H1 (cell line): Measurements from ENCODE around the gene ANKH. TPM values are rescaled to one million over a fixed set of nuclear protein-coding genes. Genes with fewer than 3 reads are reported as not detected.

Experiments
- CTCF ChIA-PET: fragments of 300-600 bp; sonication (Branson Sonifier 250); formaldehyde crosslinking; loops from one replicate; lab custom pipeline; 2021; ENCODE audit not compliant: partially characterized antibody; lab: Charles Lee
- POLR2A ChIA-PET: fragments of 300-600 bp; sonication (Branson Sonifier 250); formaldehyde crosslinking; loops from one replicate; lab custom pipeline; 2021; ENCODE audit warnings: inconsistent platforms; ENCODE audit not compliant: partially characterized antibody; lab: Charles Lee
- DNase-seq, 2 experiments: peaks; one replicate each; pipeline versions ENCODE4 v3.0.0 to v3.0.0-alpha.2; 2010 to 2022; ENCODE audit warnings: low spot score in 2 of 2, low read depth in 1 of 2, mixed read lengths in 1 of 2
- FAIRE-seq: peaks from 2 replicates; lab custom pipeline; 2011; peaks lifted over from hg19 to GRCh38; lab: Jason Lieb, UNC
- H2AFZ ChIP-seq: 2 replicates; pipeline ENCODE4 v1.8.1; 2012; ENCODE audit warnings: low read length, inconsistent platforms
- H2AK5ac ChIP-seq: 2 replicates; pipeline ENCODE4 v1.6.1; 2013; ENCODE audit warnings: low read depth, low read length
- H2BK120ac ChIP-seq: replicated peaks from 2 replicates; pipeline ENCODE3; 2013; ENCODE audit warnings: low read depth, low read length, inconsistent platforms
- H2BK12ac ChIP-seq: 2 replicates; pipeline ENCODE4 v1.6.1; 2013; ENCODE audit warnings: low read depth, low read length
- H2BK15ac ChIP-seq: 2 replicates; pipeline ENCODE4 v1.6.1; 2013; ENCODE audit warnings: low read length
- H2BK20ac ChIP-seq: 2 replicates; pipeline ENCODE4 v1.6.1; 2013; ENCODE audit warnings: low read length
- H2BK5ac ChIP-seq: 2 replicates; pipeline ENCODE4 v1.6.1; 2013; ENCODE audit warnings: low read depth, low read length
- H3K14ac ChIP-seq: 2 replicates; pipeline ENCODE4 v1.6.1; 2013; ENCODE audit warnings: inconsistent platforms; ENCODE audit not compliant: insufficient read length
- H3K18ac ChIP-seq: 2 replicates; pipeline ENCODE4 v1.6.1; 2013; ENCODE audit warnings: low read length; ENCODE audit errors: extremely low read depth
- H3K23ac ChIP-seq: 2 replicates; pipeline ENCODE4 v1.6.1; 2013; ENCODE audit warnings: inconsistent platforms; ENCODE audit not compliant: insufficient read length
- H3K23me2 ChIP-seq: 2 replicates; pipeline ENCODE4 v1.6.1; 2013; ENCODE audit warnings: low read depth, low read length
- H3K27ac ChIP-seq: 2 replicates; pipeline ENCODE4 v1.6.1; 2011; ENCODE audit warnings: low read depth, low read length, inconsistent platforms
- H3K27me3 ChIP-seq, 4 experiments: replicated peaks in 1 of 4; 1 replicate in 1 of 4; 2 replicates in 3 of 4; pipeline versions ENCODE4 v1.6.1 to v1.8.1; 2011 to 2013; ENCODE audit warnings: low read length in 3 of 4, mild to moderate bottlenecking in 3 of 4, inconsistent platforms in 2 of 4, mixed read lengths in 2 of 4, moderate library complexity in 1 of 4; ENCODE audit not compliant: control insufficient read depth in 3 of 4, insufficient read depth in 3 of 4; ENCODE audit errors: extremely low read depth in 1 of 4
- H3K36me3 ChIP-seq, 4 experiments: 2 replicates each; pipeline versions ENCODE4 v1.6.1 to v1.8.1; 2011 to 2013; ENCODE audit warnings: mild to moderate bottlenecking in 4 of 4, low read length in 3 of 4, moderate library complexity in 2 of 4, control low read depth in 1 of 4, inconsistent platforms in 1 of 4; ENCODE audit not compliant: insufficient read depth in 4 of 4, control insufficient read depth in 2 of 4
- H3K4ac ChIP-seq: replicated peaks from 2 replicates; pipeline ENCODE3; 2013; ENCODE audit warnings: low read length, low read depth, mixed read lengths, inconsistent platforms; ENCODE audit not compliant: insufficient read length
- H3K4me1 ChIP-seq, 4 experiments: replicated peaks in 1 of 4; 1 replicate in 1 of 4; 2 replicates in 3 of 4; pipeline versions ENCODE4 v1.6.1 to v1.8.1; 2011 to 2013; ENCODE audit warnings: low read length in 3 of 4, inconsistent platforms in 2 of 4, mixed read lengths in 1 of 4; ENCODE audit not compliant: insufficient read depth in 4 of 4, control insufficient read depth in 3 of 4
- H3K4me2 ChIP-seq, 2 experiments: 2 replicates each; pipeline versions ENCODE4 v1.6.1 to v1.8.1; 2011 to 2013; ENCODE audit warnings: low read depth in 2 of 2, low read length in 2 of 2, control low read depth in 1 of 2, inconsistent platforms in 1 of 2, mild to moderate bottlenecking in 1 of 2; ENCODE audit not compliant: insufficient read depth in 1 of 2
- H3K4me3 ChIP-seq, 4 experiments: fragments of 200-600, 300-600 bp in 1 of 4; sonication (generic), shearing (Covaris generic), sonication (Bioruptor Twin) in 1 of 4; 2 replicates each; pipeline versions ENCODE4 v1.5.1 to v1.8.1; 2011 to 2016; ENCODE audit warnings: low read length in 4 of 4, low read depth in 3 of 4, control low read depth in 2 of 4, inconsistent platforms in 2 of 4, mild to moderate bottlenecking in 2 of 4, mixed read lengths in 1 of 4, moderate library complexity in 1 of 4; ENCODE audit not compliant: insufficient read depth in 2 of 4; ENCODE audit errors: extremely low read depth in 1 of 4
- H3K56ac ChIP-seq: replicated peaks from 2 replicates; pipeline ENCODE3; 2013; ENCODE audit warnings: low read depth, mild to moderate bottlenecking, mixed read lengths, low read length, inconsistent platforms; ENCODE audit not compliant: insufficient read length
- H3K79me1 ChIP-seq: 2 replicates; pipeline ENCODE4 v1.6.1; 2013; ENCODE audit warnings: low read depth, low read length, control low read depth
- H3K79me2 ChIP-seq, 2 experiments: 2 replicates each; pipeline versions ENCODE4 v1.6.1 to v1.8.1; 2012 to 2013; ENCODE audit warnings: low read length in 2 of 2, mild to moderate bottlenecking in 2 of 2, inconsistent platforms in 1 of 2; ENCODE audit not compliant: insufficient read depth in 2 of 2, control insufficient read depth in 1 of 2
- H3K9ac ChIP-seq, 4 experiments: replicated peaks in 1 of 4; 1 replicate in 1 of 4; 2 replicates in 3 of 4; pipeline versions ENCODE4 v1.6.1 to v1.8.1; 2011 to 2013; ENCODE audit warnings: low read depth in 3 of 4, low read length in 3 of 4, control low read depth in 2 of 4, mild to moderate bottlenecking in 2 of 4, moderate library complexity in 2 of 4, inconsistent platforms in 1 of 4; ENCODE audit errors: extremely low read depth in 1 of 4
- H3K9me3 ChIP-seq, 2 experiments: 2 replicates each; pipeline versions ENCODE4 v1.6.1 to v1.8.1; 2012 to 2013; ENCODE audit warnings: mild to moderate bottlenecking in 2 of 2, moderate library complexity in 2 of 2, control low read depth in 1 of 2, inconsistent platforms in 1 of 2, low read depth in 1 of 2, low read length in 1 of 2, mixed read lengths in 1 of 2; ENCODE audit not compliant: insufficient read depth in 2 of 2
- H4K20me1 ChIP-seq, 2 experiments: replicated peaks in 1 of 2; 2 replicates each; pipeline versions ENCODE3 to v1.8.1; 2011 to 2013; ENCODE audit warnings: inconsistent platforms in 2 of 2, low read length in 2 of 2, mild to moderate bottlenecking in 1 of 2; ENCODE audit not compliant: insufficient read depth in 2 of 2, control insufficient read depth in 1 of 2
- H4K5ac ChIP-seq: 2 replicates; pipeline ENCODE4 v1.6.1; 2013; ENCODE audit warnings: low read length, low read depth, mixed read lengths, inconsistent platforms; ENCODE audit not compliant: insufficient read length
- H4K8ac ChIP-seq: 2 replicates; pipeline ENCODE4 v1.8.0; 2013; ENCODE audit warnings: mild to moderate bottlenecking, moderate library complexity, low read length, inconsistent platforms; ENCODE audit not compliant: insufficient read depth; ENCODE audit errors: extremely low read depth
- H4K91ac ChIP-seq: replicated peaks from 2 replicates; pipeline ENCODE3; 2013; ENCODE audit warnings: low read length, mixed read lengths, inconsistent platforms; ENCODE audit not compliant: insufficient read length
- BCL11A ChIP-seq, 2 experiments: IDR thresholded peaks; one replicate each; pipeline ENCODE4 v1.6.1; 2011; ENCODE audit warnings: low read depth in 2 of 2, low read length in 2 of 2, mild to moderate bottlenecking in 2 of 2
- WGBS, 2 experiments: shearing (Covaris generic) in 1 of 2; methylation state at CpG; one replicate each; pipeline versions ENCODE4 v1.1.6 to v1.1.7; 2013 to 2015; ENCODE audit warnings: low lambda C conversion rate in 2 of 2, mixed read lengths in 2 of 2, inconsistent platforms in 1 of 2, low coverage in 1 of 2, missing lambda C conversion rate in 1 of 2; ENCODE audit not compliant: insufficient replicate concordance in 2 of 2, insufficient coverage in 1 of 2, insufficient read length in 1 of 2; ENCODE audit errors: extremely low coverage in 1 of 2, missing lambda C conversion rate in 1 of 2; 5-methylcytosine and 5-hydroxymethylcytosine counted together
- polyA plus RNA-seq, 7 experiments: library from polyadenylated mRNA; depleted of rRNA in 3 of 7; stranded (reverse) in 5 of 7; unstranded in 2 of 7; fragments of >200 nt in 5 of 7; fragments of 200-250 nt in 2 of 7; gene quantifications; 1 replicate in 5 of 7; 2 replicates in 1 of 7; 4 replicates in 1 of 7; pipeline versions ENCODE4 v1.2.1 to v1.2.3, GENCODE V29; 2011 to 2013; ENCODE audit warnings: missing spikeins in 2 of 7, mixed read lengths in 2 of 7
- total RNA-seq: library from RNA; stranded (reverse); fragmentation: NEBNext Ultra II Directional; extraction: Animal tissue kit (Norgen Biotek cat#: 25700); gene quantifications from 2 replicates; pipeline ENCODE4 v1.2.1, GENCODE V29; 2021

The ANKH gene
- total and polyA plus RNA-seq, 2 of the 8 experiments (the other 6 are each of a cell fraction or from before 2014, with no cell fraction given): 5.3 to 13.0 TPM

GRCh38 chr5:14748180-14748900 lies 123.2 kb downstream of the ANKH start:
- no peaks in the 10 kb centered on the region for H3K9me3 ChIP-seq
- no peak overlapping the region for H2BK120ac ChIP-seq
- H3K23me2 ChIP-seq: no peaks in the 10 kb centered on the region
- H3K27ac ChIP-seq: no peak overlapping the region
- no peak overlapping the region for H2BK12ac ChIP-seq
- FAIRE-seq: no peak
- H3K79me1 ChIP-seq: no peaks in the 10 kb centered on the region
- no peaks in the 10 kb centered on the region for H3K36me3 ChIP-seq
- H3K4ac ChIP-seq: no peak overlapping the region
- H4K8ac ChIP-seq: no peak overlapping the region
- no peak overlapping the region for H2AFZ ChIP-seq
- H3K14ac ChIP-seq: no peak overlapping the region
- 94% methylated on average over 12 of the region's 12 CpGs; no CpG with 5 or more reads in 1 of the 2 experiments for WGBS, 2 experiments
- H3K56ac ChIP-seq: no peak overlapping the region
- no peaks in the 10 kb centered on the region for H3K79me2 ChIP-seq
- no peak overlapping the region for H2BK15ac ChIP-seq
- H3K27me3 ChIP-seq: no peaks in the 10 kb centered on the region; a peak in 1 of 7 replicates
- no peak overlapping the region for H3K23ac ChIP-seq
- H2AK5ac ChIP-seq: no peak overlapping the region
- H3K18ac ChIP-seq: no peak overlapping the region
- TF ChIP-seq BCL11A (IDR thresholded peaks at IDR 0.05; ENCODE audit: low read depth in 2 of 2, low read length in 2 of 2): no peak
- ChIA-PET CTCF (interaction anchor here (1.1 kb wide), 1 partner anchor 11 kb away, joined by 5 read pairs; no protein-coding TSS in a partner anchor), POLR2A (interaction anchor here (1.3 kb wide), 1 partner anchor 17 kb away, joined by 4 read pairs; no protein-coding TSS in a partner anchor)
- no peaks in the 10 kb centered on the region; a peak in 2 of 7 replicates for H3K4me1 ChIP-seq
- no peak overlapping the region for H4K91ac ChIP-seq
- no peak overlapping the region for H2BK20ac ChIP-seq
- H4K5ac ChIP-seq: no peak overlapping the region
- no peak for DNase-seq
- no peak overlapping the region for H3K4me3 ChIP-seq
- H3K4me2 ChIP-seq: no peak overlapping the region
- no peak overlapping the region for H3K9ac ChIP-seq
- H2BK5ac ChIP-seq: no peak overlapping the region
- H4K20me1 ChIP-seq: no peaks in the 10 kb centered on the region
